GM12892 (cell line): ENCODE measurements around the gene NT5DC1.

Experiments
- POLR2A ChIP-seq: IDR thresholded peaks from 2 replicates; pipeline ENCODE4 v1.6.1; 2011; ENCODE audit warnings: low read depth, low read length, control low read depth
- TAF1 ChIP-seq: IDR thresholded peaks from 2 replicates; pipeline ENCODE4 v1.6.1; 2011; ENCODE audit warnings: low read depth, mild to moderate bottlenecking, control low read depth, low read length, borderline replicate concordance

- TF ChIP-seq TAF1 (no peak), POLR2A (no peak)
Measured at GRCh38 chr6:116156405-116157326, 56.0 kb downstream of the NT5DC1 start.
